ENCODE data around the gene SH3RF1. TPM values are rescaled to one million over a fixed set of nuclear protein-coding genes. Genes with fewer than 3 reads are reported as not detected.

SH3RF1 gene
- total RNA-seq, 1 donor from 2014 or later = 25.6 TPM

DNA sequence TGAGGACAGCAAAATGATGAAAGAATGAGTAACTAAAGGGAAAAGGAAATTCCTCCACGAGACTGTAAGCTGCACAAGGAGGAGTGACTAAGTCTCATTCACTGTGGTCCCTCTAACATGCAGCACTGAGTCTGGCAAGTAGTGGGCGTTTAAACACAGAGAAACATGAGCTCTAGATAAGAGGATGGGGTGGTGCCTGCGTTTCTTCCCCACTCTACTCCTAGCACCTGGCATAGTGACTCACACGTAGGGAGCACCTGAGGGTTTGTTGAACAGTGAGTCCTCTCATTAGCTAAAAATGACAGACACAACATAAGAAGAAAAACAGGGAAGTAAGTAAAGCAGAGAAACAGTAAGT is 154.9 kb downstream of the SH3RF1 start:
- DNase-seq (ENCODE audit: low read depth) = peak; percentile 98
- H3K4me3 ChIP-seq (ENCODE audit: low read depth, low read length) = no peak overlapping the region
- peaks cover 2% of the 10 kb centered on the region for H3K36me3 ChIP-seq (ENCODE audit: control insufficient read depth, insufficient read depth, low read length)
- H3K27me3 ChIP-seq (ENCODE audit: control insufficient read depth, insufficient read depth, low read length) = no peaks in the 10 kb centered on the region
- TF ChIP-seq, protein P1, sequence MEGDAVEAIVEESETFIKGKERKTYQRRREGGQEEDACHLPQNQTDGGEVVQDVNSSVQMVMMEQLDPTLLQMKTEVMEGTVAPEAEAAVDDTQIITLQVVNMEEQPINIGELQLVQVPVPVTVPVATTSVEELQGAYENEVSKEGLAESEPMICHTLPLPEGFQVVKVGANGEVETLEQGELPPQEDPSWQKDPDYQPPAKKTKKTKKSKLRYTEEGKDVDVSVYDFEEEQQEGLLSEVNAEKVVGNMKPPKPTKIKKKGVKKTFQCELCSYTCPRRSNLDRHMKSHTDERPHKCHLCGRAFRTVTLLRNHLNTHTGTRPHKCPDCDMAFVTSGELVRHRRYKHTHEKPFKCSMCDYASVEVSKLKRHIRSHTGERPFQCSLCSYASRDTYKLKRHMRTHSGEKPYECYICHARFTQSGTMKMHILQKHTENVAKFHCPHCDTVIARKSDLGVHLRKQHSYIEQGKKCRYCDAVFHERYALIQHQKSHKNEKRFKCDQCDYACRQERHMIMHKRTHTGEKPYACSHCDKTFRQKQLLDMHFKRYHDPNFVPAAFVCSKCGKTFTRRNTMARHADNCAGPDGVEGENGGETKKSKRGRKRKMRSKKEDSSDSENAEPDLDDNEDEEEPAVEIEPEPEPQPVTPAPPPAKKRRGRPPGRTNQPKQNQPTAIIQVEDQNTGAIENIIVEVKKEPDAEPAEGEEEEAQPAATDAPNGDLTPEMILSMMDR (IDR thresholded peaks at IDR 0.05; ENCODE audit: insufficient read depth, low read length, poor library complexity, severe bottlenecking) = peak; percentile 62

DNA sequence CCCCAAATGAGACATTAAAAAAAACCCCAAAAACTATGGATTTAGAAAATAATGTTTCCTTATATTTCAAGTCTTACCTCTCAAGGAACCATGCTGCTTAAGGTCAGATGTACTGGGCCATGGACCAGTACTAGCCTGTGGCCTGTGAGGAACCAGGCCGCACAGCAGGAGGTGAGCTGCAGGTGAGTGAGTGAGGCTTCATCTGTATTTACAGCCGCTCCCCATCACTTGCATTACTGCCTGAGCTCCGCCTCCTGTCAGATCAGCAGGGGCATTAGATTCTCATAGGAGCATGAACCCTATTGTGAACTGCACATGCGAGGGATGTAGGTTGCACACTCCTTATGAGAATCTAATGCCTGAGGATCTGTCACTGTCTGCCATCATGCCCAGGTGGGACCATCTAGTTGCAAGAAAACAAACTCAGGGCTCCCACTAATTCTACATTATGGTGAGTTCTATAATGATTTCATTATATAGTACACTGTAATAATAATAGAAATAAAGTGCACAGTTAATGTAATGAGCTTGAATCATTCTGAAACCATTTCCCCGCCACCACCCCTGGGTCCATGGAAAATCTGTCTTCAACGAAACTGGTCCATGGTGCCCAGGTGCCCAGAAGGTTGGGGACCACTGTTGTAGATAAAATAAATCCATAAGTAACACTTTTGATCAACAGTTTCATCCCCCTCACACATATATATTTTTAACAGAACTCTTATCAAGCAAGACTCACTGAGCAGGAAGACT is 155.4 kb downstream of the SH3RF1 start:
- TF ChIP-seq, protein P1 (IDR thresholded peaks at IDR 0.05; ENCODE audit: insufficient read depth, low read length, poor library complexity, severe bottlenecking) = no peak
- Histone ChIP-seq H3K36me3 (ENCODE audit: control insufficient read depth, insufficient read depth, low read length) (peaks cover 2% of the 10 kb centered on the region), H3K4me3 (ENCODE audit: low read depth, low read length) (no peak overlapping the region), H3K27me3 (ENCODE audit: control insufficient read depth, insufficient read depth, low read length) (no peaks in the 10 kb centered on the region)
- no peak for DNase-seq (ENCODE audit: low read depth)

DNA sequence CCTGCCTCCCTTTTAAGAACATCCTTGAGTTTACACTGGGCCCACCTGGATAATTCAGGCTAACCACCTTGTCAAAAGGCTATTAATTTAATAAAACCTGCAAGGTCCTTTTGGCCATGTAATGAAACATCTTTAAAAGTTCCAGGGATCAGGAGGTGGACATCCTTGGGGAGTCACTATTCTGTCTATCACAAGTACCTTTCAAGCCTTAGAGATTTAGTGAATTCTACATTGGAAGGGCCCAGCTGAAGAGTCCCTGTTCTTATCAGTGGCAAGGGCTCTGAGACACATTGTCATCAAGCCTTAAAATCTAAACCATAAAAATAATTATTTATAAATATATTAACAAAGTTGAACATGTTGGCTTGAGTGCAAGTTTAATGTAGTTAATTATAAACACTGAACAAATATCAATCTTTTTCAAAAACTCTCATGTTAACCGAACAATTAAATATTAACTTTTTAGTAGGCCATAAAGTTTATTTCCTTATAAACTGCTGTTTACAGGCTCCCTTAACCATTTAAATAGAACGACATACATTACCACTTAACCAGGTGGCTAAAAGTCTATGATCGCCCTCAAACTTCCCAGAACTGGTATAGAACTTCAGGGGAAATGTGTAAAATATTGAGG is 156.3 kb downstream of the SH3RF1 start:
- no peak overlapping the region for H3K4me3 ChIP-seq (ENCODE audit: low read depth, low read length)
- peaks cover 2% of the 10 kb centered on the region for H3K36me3 ChIP-seq (ENCODE audit: control insufficient read depth, insufficient read depth, low read length)

DNA sequence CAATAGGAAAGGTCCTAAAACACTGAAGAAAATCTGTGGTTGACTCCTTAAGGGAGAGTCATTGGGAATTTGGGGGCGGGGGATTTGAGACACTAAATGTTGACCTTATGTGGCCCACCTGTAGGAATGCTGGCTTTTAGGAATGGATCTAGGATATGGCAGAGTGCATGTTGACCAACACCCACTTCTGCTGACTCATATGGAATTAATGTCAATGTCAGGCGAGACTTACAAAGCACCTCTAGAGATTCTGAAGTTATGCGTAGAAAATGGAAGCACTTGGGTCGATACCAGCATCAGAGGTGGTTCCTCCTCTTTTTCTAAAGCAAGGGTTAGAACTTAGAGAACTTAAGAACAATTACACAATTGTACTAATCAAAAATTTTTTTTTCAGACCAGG is 160.1 kb downstream of the SH3RF1 start:
- no peaks in the 10 kb centered on the region for H3K27me3 ChIP-seq (ENCODE audit: control insufficient read depth, insufficient read depth, low read length)
- H3K4me3 ChIP-seq (ENCODE audit: low read depth, low read length) = no peak overlapping the region
- no peak for DNase-seq (ENCODE audit: low read depth)
- H3K36me3 ChIP-seq (ENCODE audit: control insufficient read depth, insufficient read depth, low read length) = no peaks in the 10 kb centered on the region
- TF ChIP-seq, protein P1 (IDR thresholded peaks at IDR 0.05; ENCODE audit: insufficient read depth, low read length, poor library complexity, severe bottlenecking) = no peak

More for the DNA sequence above, 156.3 kb downstream of the SH3RF1 start:
- no peak for DNase-seq (ENCODE audit: low read depth)
- TF ChIP-seq, protein P1 (IDR thresholded peaks at IDR 0.05; ENCODE audit: insufficient read depth, low read length, poor library complexity, severe bottlenecking) = no peak
- H3K27me3 ChIP-seq (ENCODE audit: control insufficient read depth, insufficient read depth, low read length) = no peaks in the 10 kb centered on the region

- no peak for DNase-seq (ENCODE audit: low read depth)
- H3K27me3 ChIP-seq (ENCODE audit: control insufficient read depth, insufficient read depth, low read length) = no peaks in the 10 kb centered on the region
- H3K36me3 ChIP-seq (ENCODE audit: control insufficient read depth, insufficient read depth, low read length) = no peaks in the 10 kb centered on the region
- TF ChIP-seq, protein P1 (IDR thresholded peaks at IDR 0.05; ENCODE audit: insufficient read depth, low read length, poor library complexity, severe bottlenecking) = no peak
- H3K4me3 ChIP-seq (ENCODE audit: low read depth, low read length) = no peak overlapping the region
Observed at GRCh38 chr4:169109035-169109675, 161.6 kb downstream of the SH3RF1 start.

All from kidney epithelial cell (primary cell).